GM06990 (cell line): ENCODE data around the gene ARHGAP12.

ENCODE experiments used
- DNase-seq: peaks from one replicate; pipeline ENCODE4 v3.0.0-alpha.2; 2011; ENCODE audit not compliant: insufficient read length; ENCODE audit errors: extremely low read depth
- H3K27me3 ChIP-seq: replicated peaks from 2 replicates; pipeline ENCODE4 v1.6.0; 2011; ENCODE audit warnings: low read length; ENCODE audit not compliant: control insufficient read depth, insufficient read depth
- H3K36me3 ChIP-seq: 2 replicates; pipeline ENCODE4 v1.5.1; 2011; ENCODE audit warnings: low read length; ENCODE audit not compliant: control insufficient read depth, insufficient read depth
- H3K4me3 ChIP-seq: replicated peaks from 2 replicates; pipeline ENCODE4 v1.5.1; 2011; ENCODE audit warnings: low read depth, mild to moderate bottlenecking, control low read depth, low read length
- TF ChIP-seq, protein P1 (sequence below): IDR thresholded peaks from 2 replicates; pipeline ENCODE4 v1.5.1; 2011; ENCODE audit warnings: low read length, control low read depth, mild to moderate bottlenecking, inconsistent platforms; ENCODE audit not compliant: insufficient read depth, poor library complexity, severe bottlenecking

Gene ARHGAP12

DNA sequence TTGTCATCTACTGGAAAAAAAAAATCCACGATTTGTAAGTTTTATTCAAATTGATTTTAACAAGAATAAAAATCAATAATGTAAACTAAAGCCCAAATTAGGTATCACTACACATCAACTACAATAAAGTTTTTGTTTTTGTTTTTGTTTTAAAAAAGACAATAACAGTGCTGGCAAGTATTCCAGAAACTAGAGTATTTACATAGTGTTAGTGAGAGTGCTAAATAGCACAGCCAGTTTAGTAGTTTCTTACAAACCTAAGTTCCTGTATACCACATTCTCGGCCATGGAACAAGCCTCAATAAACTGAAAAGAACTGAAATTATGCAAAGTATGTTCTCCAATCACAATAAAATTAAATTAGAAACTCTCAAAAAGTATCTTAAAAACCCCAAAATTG, 8.1 kb downstream of the ARHGAP12 start:
- TF ChIP-seq, protein P1, sequence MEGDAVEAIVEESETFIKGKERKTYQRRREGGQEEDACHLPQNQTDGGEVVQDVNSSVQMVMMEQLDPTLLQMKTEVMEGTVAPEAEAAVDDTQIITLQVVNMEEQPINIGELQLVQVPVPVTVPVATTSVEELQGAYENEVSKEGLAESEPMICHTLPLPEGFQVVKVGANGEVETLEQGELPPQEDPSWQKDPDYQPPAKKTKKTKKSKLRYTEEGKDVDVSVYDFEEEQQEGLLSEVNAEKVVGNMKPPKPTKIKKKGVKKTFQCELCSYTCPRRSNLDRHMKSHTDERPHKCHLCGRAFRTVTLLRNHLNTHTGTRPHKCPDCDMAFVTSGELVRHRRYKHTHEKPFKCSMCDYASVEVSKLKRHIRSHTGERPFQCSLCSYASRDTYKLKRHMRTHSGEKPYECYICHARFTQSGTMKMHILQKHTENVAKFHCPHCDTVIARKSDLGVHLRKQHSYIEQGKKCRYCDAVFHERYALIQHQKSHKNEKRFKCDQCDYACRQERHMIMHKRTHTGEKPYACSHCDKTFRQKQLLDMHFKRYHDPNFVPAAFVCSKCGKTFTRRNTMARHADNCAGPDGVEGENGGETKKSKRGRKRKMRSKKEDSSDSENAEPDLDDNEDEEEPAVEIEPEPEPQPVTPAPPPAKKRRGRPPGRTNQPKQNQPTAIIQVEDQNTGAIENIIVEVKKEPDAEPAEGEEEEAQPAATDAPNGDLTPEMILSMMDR, result no peak
- Histone ChIP-seq H3K27me3 (no peaks in the 10 kb centered on the region), H3K4me3 (no peak overlapping the region), H3K36me3 (no peaks in the 10 kb centered on the region)
- no peak for DNase-seq

GRCh38 chr10:31918671-31919409, 9.8 kb downstream of the ARHGAP12 start:
- no peak for DNase-seq
- Histone ChIP-seq H3K27me3 (no peaks in the 10 kb centered on the region), H3K36me3 (no peaks in the 10 kb centered on the region), H3K4me3 (no peak overlapping the region)
- TF ChIP-seq, protein P1, result no peak

DNA sequence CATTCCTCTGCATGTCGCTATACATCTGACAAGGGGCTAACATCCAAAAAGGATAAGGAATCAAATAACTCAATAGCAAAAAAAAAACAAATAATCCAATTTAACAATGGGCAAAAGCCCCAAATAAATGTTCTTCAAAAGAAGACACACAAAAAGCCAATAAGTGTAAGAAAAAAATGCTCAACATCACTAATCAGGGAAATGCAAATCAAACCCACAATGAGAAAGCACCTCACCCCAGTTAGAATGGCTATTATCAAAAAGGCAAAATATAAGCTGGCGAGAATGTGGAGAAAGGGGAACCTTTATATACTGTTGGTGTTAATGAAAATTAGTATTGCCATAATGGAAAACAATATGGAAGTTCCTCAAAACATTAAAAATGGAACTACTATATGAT, 14.3 kb downstream of the ARHGAP12 start:
- no peaks in the 10 kb centered on the region for H3K36me3 ChIP-seq
- H3K27me3 ChIP-seq, result no peaks in the 10 kb centered on the region
- no peak for DNase-seq
- TF ChIP-seq, protein P1, result no peak
- H3K4me3 ChIP-seq, result no peak overlapping the region

DNA sequence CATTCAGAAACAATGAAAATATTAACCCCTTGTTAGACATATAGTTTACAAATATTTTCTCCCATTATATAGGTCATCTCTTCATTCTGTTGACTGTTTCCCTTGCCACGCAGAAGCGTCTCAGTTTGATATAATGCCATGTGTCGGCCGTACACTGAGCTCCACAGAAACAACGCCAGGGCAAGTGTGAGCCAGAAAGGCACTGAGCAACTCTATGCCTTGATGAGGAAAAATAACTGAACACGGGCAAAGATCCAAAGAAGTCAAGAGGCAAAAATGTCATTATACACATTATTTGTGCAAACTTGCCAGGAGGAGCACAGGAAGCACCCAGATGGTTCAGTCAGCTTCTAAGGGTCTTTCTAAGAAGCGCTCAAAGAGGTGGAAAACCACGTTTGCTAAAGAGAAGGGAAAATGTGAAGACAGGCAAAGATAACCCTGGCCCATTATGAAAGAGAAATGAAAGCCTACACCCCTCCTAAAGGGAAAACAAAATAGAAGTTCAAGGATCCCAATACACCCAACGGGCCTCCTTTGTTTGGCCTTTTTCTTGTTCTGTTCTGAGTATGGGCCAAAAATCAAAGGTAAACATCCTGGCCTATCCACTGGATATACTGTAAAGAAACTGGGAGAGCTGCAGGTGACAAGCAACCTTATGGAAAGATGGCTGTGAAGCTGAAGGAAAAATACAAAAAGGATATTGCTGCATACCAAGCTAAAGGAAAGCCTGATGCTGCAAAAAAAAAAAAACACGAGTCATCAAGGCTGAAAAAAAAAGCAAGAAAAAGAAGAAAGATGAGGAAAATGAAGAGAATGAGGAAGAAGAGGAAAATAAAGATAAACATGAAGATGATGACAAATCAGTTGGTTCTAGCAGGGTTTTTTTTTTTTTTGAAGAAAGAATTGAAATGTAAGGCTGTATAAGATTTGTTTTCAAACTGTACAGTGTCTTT, 15.5 kb downstream of the ARHGAP12 start:
- no peak overlapping the region for H3K4me3 ChIP-seq
- DNase-seq, result no peak

DNA sequence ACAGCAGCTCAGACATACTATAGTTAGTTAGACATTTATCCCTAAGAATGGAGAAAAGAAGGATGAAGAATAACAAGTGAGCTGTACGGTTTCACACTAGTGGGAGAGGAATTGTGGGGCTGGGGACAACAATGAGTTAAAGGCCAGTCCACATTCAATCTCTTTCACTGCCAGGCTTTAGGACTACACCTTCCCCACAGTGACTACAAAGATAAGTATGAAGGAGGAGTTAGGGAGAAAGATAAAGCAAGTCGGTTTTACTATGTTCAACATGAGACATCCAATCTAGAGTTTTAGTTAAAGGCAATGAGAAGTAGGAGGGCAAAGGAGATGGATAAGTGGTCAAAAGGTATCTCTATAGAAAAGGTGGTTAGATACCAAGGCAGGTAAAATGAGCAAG, 16.3 kb downstream of the ARHGAP12 start:
- TF ChIP-seq, protein P1, result no peak
- H3K27me3 ChIP-seq, result no peaks in the 10 kb centered on the region
- H3K4me3 ChIP-seq, result no peak overlapping the region
- no peaks in the 10 kb centered on the region; the same call in 1 of the 2 replicates for H3K36me3 ChIP-seq
- DNase-seq, result no peak

More for the DNA sequence above, 15.5 kb downstream of the ARHGAP12 start:
- Histone ChIP-seq H3K36me3 (no peaks in the 10 kb centered on the region; the same call in 1 of the 2 replicates), H3K27me3 (no peaks in the 10 kb centered on the region)
- TF ChIP-seq, protein P1, result no peak
